Activated effector memory CD4-positive, alpha-beta T cell treated with anti-CD3 and anti-CD28 coated beads, Interleukin-2, amount 50 U/mL, for 16 hours (primary cell): ENCODE data around the gene LRFN2.

ENCODE experiments used
- DNase-seq: peaks from one replicate; pipeline ENCODE4 v3.0.0-alpha.2; 2020

Gene LRFN2

DNA sequence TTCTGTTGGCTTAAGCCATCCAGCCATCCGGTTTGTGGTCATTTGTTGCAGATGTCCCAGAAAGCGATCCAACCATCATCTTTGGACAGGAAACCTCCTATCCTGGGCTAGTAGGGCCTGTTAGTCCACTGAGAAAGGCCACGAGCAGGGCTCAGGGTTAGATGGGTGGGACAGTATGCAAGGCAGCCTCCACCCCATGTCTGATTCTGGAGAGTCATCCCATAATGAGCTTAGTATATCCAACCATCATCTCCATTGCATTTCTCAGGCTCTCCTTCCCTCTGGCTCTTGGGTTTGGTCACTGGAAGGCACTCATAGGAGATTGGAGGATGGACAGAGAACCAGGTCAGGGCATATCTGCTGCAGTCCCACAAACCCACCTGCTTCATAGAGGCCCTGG, 117.8 kb downstream of the LRFN2 start:
- DNase-seq, result no peak

DNA sequence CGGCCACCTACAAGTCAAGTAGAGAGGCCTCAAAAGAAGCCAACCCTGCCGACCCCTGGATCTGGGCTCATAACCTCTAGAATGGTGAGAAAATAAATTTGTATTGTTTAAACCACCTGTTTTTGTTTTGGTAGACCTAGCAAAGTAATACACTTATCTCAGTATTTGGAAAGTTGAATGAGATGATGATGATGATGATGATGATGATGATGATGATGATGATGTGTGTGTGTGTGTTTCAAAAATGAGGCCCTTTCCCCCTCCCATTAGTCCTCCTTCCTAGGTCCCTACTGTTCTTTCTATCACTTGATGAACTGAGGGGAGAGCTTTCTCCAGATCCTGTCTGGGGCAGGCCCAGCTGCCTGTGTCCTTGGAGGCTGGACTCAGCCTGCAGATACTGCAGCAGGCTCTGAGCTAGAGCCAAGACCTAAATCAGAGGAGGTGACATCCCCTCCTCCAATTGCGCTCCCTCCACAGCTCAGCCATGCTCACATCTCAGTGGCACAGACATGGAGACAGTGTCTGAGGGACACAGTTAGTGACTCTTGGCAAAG, 120.1 kb downstream of the LRFN2 start:
- no peak for DNase-seq

DNA sequence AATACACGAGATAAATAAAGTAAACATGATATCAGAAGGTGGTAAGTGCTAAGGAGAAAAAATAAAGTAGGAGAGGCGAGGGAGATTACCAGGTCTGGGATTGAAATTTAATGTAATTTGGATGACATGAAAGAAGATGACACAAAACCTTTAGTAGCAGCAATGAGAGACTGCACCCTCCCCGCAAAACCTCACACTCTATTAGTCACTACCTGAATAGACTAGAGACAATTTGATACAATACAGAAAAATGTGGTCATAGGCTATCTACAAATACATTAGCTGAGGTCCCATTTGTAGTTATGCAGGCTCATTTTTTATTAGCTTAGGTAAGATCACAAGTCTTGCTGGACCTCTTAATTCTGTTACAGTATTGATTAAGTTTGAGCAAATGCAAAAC, 125.5 kb downstream of the LRFN2 start:
- no peak for DNase-seq

DNA sequence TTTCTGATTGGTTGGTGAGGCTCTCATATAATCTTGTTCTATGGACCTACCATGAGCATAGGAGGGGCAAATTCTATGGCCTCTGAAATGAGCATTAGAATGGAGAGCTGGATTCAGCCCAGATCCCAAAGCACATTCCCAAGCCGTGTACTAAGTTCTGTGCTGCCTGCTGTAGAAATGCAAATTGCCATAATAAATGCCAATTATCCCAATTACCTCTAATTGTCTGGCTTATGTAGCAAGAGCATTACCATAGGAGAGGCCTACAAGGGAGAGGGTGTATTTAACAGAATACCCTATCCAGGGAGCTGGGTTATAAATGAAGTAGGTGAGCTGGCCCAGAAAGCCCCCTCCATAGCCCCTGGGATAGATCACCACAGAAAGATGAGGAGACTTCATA, 126.8 kb downstream of the LRFN2 start:
- no peak for DNase-seq

DNA sequence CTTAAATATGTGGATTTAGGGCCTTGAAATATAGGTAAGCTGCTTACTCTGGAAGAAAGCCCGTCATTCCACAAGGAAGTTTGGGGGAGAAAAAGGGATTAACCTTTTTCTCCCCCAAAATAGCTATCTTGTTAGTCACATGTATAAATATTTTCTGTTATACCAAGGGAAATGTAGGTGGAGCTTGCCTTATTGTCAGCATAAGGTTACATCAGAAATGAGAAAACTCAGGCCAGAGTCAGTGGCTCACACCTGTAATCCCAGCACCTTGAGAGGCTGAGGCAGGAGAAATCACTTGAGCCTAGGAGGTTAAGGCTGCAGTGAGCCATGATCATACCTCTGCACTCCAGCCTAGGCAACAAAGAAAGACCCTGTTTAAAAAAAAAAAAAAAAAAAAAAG, 129.9 kb downstream of the LRFN2 start:
- DNase-seq, result no peak

DNA sequence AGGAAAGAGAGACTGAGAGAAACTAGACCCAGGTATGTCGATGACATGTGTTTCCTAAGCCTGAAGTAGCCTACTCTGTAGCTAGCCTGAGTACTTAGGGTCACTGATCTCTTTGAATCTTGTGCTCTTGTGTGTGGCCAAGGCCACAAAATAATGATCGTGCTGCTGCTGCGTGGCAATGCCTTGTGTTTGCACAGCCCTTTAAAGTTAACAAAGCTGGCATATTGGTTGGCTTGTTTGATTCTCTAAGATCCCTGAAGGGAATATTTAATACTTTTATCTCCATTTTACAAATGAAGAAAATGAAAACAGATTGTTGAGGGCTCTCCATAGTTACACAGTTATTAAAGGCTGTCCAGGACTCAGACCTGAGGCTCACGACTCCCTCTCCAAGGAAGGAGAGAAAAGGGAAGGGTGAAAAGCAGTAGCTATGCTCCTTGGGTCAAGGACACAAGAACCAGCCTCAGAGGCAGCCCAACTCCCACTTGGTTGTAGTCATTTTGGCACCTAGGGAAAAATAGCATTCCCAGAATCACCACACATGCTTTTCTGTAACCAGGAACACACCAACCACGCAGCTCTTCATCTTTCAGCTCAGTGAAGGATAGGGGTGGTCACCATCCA, 130.7 kb downstream of the LRFN2 start:
- no peak for DNase-seq

DNA sequence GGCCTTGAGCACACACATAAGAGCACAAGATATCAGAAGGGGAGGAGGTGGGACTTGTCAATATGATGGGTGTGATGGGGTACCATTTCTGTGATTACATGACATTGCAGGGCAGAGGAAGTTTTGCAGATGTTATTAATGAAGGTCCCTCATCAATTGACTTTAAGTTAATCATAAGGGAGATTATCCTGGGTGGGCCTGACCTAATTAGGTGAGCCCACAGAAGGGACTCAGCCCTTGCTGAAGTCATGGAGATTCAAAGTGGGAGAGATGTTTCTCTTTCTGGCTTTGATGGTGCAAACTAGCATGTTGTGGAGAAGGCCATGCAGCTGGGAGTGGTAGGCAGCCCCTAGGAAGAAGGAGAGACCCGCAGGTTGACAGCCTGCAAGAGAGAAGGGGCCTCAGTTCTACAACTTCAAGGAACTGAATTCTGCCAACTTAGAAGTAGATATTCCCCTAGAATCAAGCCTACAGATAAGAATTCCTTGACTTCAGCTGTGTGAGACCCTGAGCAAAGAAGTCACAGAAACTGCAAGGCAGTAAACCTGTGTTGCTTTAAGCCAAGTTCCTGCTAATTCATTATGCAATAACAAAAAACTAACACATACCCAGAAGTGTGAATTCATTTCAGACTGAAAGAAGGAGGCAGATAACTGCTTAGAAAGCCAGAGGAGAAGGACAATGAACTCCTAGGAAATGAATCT, 131.3 kb downstream of the LRFN2 start:
- DNase-seq, result no peak

DNA sequence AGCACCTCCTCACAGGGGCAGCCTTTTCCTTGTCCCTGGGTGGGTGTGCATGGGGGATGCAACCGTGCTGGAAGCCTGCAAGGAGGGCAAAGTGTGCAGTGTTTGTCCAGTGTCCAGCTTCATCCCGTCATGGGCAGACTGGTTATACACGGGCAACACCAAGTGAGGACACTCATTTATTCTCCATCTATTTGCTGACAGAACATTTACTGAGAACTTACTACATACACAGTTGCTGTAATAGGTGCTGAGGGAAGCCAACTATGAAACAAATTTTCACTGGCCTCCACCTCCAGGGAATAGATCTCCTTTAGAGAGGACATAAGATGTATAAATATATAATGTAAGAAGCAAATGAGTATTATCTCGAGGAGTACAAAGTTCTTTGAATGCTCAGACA, 136.7 kb downstream of the LRFN2 start:
- no peak for DNase-seq

DNA sequence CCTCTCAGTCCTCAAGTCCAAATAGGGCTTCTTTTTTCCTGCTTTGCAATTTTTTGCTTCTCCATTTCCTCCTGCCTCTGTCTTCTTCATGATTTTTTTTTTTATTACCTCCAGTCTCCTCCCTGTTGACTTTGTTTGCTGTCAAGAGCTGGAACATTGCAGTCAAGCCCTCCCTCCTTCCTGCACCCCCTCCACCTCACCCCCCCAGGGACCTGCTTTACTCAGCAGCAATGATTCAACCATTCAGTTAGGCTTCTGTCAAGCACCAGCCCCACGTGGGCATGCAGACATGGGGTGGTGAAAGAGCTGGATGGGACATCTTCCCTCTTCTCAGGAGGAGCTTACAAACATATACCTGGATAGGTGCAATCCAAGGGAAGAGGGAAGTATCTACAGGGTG, 142.4 kb downstream of the LRFN2 start:
- no peak for DNase-seq

DNA sequence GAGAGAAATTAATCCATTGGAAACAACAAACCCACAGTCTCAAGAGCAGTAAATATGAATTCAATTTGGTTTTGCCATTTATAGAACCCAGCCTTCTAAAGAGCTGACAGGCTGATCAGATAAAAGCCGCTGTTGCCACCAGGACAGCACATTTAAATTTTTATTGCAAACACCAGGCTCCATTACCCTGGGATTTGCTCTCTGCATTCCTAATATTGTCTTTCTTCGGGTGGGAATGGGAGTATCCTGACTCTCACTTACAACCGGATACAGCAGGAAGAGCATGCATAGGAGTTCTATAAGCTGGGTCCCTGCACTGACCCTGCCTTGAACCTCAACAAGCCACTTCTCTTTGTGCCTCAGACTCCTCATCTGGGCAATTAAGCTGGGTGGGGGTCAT, 142.9 kb downstream of the LRFN2 start:
- DNase-seq, result no peak

DNA sequence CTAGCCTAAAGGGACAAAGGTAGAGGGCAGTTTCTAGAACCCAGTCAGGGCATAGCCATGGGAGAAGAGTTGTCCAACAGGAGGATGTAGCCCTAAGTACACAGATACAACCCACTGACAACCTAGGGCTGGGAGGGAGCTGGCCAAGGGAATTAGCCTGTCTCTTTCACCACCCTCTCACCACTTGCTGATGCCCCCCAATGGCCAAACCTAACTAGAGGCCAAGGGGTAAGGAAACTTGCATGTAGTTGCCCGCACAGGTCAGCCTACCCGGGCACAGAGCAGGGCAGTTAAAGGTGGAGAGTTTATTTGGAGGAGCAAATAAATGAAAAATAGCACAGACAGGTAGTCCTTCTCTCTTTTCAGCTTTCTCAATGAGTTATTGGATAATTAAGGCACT, 143.3 kb downstream of the LRFN2 start:
- DNase-seq, result no peak

DNA sequence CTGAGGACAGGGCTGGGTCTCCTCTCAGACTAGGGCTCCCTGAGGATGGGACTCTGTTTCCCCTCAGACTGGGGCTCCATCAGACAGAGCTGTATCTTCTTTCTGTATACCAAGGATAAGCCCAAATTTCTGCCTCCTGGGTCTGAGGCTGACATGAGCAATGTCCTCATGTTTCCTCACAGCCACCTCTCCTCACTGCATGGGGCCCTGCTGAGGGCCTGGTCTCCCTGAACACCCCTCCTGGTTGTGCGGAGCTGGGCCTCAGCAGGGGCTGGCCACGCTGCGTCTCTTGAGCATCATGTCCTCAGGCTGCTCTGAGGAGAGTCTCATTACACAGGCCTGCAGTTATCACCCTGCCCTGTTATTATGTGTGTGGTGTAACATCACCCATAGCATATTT, 144.6 kb downstream of the LRFN2 start:
- no peak for DNase-seq

DNA sequence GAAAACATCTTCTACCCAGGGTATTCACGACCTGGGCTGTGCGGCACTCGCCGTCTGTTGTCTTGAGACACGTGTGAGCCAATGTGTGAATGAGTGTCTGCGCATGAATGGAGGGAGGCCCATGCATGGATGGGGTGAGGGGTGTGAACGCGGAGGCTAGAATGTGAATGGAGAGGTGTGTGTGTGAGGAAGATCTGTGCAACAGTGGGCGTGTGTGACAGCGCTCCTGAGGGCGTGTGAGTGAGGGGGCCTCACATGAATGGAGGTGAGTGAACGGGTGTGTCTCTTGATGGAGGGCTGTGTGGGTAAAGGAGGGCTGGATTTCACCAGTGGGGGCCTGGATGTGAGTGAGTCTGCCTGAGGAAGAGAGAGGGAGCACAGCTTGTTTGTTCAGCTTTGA, 146.0 kb downstream of the LRFN2 start:
- no peak for DNase-seq

DNA sequence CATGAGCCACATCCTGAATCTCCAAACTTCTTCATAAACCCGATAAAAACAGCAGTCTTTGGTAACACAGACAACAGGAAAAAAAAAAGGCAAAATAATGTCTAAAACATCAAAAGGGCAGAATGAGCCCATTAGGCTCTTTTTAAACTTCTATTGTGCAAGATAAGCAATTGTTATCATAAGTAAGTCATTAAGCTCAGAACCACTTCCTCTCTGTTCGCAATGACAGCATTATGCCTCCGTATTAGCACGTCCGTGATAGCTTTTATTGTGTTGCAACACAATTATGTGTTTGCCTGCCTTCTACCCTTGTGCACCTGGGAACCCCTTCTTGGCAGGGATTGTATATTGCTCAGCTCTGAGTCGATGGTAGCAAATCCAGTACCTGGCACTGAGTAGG, 147.1 kb downstream of the LRFN2 start:
- DNase-seq, result no peak

DNA sequence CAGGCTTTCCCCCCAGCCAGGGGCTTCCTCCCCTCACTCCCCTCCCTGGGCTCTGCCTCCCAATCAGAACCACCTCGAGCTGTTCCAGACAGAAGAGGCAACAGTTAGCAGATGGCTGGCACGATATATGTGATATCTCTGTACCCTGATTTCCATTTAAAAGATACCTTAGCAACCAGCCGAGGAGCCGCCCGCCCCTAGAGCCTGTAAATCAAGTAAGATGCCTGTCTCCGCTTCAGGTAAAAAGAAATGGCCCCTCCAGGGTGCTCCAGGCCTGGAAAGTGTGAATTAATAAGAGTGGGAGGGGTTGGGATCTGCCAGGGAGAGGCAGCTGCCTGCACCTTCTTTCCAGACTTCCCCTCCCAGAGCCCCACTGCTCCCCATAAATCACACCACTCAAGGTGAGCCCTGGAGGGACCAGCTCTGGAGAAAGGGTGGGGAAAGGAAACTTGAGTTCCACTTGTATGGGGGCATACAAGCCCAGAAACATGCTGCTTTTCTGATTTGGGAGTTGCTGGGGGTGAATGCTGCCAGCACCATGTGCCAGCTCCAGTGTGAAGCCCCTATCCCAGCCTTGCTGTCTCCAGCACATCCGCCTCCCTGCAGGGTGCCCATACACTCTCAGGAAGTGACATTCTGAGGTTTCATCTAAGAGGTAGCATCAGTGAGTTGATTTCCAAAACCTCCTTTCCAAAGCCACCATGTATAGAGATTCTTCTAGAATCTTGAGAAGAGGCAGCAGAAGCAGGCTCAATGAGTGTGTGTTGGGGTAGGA, 148.0 kb downstream of the LRFN2 start:
- DNase-seq, result no peak

DNA sequence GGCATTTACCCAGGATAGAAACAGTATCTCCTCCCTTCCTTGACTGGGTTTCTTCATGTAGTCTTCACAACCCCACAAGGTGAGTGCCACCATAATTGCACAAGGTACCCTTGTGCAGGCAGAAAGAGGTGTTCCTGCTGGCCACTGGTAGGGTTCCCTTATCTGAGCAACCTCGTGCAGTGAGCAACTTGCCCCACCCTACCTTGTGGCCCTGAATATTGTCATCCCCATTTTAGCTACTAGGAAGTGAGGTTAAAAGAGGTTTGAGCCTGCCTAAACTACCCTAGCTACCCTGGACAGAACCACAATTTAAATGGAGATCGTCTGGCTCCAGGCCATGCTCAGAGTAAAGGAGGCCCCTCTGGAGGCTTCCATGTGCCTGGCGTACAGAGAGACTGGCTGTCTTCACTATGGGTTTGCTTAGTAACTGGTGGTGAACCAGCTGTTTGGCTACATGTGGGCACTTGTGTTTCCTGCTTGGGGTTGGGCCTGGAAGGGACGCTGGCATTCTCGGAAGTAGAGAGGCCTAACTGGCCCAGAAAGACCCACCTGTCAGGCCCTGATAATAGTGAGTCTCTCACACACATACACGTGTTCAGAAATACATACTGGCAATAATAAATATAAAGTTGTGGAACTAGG, 148.8 kb downstream of the LRFN2 start:
- DNase-seq, result no peak

DNA sequence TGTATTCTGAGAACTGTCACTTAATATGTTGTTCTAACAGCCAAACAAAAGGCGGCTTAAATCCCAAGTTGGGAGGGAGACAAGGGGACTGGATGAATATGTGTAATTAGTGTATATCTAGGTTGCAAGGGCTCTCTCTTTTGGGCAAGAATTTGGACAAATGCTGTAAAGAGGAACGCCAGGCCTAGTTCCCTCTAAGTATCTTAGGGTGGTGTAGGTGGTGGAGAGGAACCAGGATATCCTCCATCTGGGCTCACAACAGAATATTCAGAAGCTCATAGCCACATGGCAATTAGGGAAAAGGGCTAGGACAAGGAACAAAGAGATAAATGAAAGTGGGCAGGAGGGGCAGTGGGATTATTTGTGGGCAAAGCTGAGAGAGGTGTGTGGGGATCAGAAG, 149.5 kb downstream of the LRFN2 start:
- DNase-seq, result no peak

DNA sequence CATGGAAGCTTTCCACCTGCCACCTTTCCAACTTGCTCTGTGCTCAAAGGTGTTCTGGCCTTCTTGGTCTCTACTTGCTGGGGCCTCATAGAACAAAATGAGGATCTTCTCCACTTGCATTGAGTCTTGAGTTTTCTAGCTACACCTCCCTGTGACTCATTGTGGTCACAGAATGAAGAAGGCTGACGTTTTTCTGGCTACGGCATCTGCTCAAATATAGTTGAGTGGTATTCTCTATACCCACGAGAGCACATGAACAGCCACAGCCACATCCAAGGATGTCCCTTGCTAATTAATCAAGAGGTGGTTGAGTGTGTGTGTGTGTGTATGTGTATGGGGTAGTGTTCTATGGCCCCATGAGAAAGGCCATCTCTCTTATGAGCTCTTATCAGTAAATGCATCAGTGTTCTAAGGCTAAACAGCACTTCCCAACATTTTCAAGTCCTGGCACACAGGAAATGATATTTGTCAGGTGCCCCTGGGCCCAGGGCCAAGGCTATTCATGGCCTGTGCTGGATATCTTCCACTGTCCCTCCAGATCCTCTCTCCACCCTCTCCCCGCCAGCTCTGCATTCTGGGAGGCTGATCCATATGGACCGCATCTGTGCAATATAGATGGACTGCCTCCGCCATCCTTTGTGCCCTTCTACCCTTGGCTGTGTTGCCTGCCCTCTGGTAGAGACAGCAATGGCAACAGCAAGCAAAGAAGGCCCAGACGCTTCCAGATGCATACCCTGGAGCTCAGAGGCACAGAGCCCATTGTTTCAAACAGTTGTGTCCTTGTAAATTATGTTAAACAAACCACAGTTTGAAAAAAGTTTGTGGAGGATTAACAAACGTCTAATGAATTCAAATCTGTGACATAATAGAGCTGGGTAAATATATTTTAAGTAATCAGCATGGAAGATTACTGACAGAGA, 150.2 kb downstream of the LRFN2 start:
- DNase-seq, result no peak

DNA sequence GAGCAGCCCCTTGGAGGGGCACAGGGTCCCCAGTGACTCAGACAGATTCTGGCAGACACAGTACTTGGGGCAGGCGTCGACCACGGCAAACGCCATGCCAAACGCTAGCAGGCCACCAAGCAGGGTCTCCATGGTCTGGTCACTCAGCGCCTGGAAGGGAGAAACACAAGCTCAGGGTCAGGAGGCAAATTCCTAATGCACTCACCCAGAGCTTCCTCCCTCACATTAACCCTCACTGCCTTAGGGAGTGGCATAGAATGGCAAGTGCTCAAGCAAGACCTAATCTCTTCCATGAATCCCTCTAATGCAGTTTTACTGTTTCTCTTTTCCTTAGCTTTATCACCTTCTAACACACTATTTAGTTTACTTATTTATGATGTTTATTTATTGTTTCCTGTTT, 154.2 kb downstream of the LRFN2 start:
- no peak for DNase-seq

DNA sequence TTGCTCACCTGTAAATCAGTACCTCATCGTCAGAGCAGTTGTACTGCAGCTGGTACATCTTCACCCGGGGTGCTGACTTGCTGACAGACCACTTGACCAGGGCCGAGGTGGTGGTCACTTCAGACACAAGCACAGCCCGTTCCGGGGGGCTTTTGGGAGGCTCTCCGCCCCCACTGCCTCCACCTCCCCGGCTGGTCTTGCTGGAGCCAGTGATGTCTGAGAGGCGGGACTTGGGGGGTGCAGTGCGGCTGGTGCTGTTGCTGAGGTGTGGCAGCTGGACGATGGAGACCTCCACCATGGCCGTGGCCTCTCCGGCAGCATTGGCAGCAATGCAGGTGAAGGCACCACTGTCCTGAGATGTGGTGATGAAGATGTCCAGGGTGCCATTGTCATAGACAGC, 155.5 kb downstream of the LRFN2 start:
- no peak for DNase-seq

DNA sequence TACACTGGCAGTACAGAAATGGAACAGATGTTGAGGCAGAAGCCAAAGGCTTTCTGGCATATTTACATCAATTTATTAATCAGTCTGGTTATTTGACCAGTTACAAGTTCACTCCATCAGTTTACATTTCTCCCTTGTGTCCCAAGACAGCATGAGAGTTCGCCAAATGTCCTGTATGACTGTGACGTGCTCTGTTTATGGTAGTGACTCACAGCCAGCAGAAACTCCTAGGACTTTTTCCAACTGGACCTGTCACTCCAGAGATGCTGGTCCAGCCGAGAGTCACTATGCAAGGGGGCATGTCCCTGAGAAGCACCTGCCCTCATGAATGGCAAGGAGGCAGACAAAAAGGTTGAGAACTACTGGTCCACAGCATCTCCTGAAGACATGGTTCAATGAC, 160.0 kb downstream of the LRFN2 start:
- DNase-seq, result no peak

DNA sequence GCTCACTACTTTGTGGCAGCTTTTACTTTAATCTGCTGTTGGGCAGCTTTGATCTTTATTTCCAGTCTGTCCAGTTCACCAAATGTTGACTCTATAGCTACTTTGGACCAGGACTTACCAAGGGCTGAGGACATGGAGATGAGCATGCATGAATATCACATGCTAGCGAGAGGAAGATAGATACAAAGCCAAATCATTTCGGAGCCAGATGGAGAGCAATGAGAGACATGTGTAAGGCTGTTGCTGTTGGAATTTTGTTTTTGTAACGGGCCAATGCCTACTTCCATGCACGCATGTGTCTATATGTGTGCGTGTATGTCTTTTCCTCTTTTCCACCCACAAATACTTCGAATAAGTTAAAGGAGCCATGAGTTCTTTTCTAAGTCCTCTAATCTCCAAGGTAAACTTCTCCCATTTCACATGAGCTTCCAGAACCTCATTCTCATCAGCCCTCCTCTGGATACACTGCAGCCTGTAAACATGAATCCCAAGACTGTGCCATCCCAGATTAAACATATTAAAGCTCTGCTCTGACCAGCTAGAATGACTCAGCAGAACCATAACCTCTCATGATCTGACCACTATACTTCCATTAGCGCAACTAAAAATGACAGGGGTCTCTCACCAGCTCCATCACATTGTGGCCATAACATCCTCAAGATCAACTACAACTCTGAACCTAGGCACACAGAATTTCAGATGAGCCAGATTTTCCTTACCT, 160.7 kb downstream of the LRFN2 start:
- DNase-seq, result no peak
